H1 (cell line): Measurements from ENCODE around the gene CIBAR2. TPM values are rescaled to one million over a fixed set of nuclear protein-coding genes. Genes with fewer than 3 reads are reported as not detected.

ENCODE experiments used
- CHD7 ChIP-seq: fragments of 300-600 bp; sonication (generic); IDR thresholded peaks from 2 replicates; pipeline ENCODE4 v1.7.1; 2012; ENCODE audit warnings: low read length, moderate library complexity, mild to moderate bottlenecking, inconsistent platforms; ENCODE audit not compliant: insufficient replicate concordance
- RNF2 ChIP-seq: fragments of 200-900, 300-1000 bp; sonication (generic); IDR thresholded peaks from 2 replicates; pipeline ENCODE4 v1.7.1; 2016; ENCODE audit warnings: borderline replicate concordance, low read depth, mild to moderate bottlenecking, antibody characterized with exemption, low read length; ENCODE audit not compliant: poor library complexity, severe bottlenecking; ENCODE audit errors: missing control alignments
- polyA plus RNA-seq, 7 experiments: library from polyadenylated mRNA; depleted of rRNA in 3 of 7; stranded (reverse) in 5 of 7; unstranded in 2 of 7; fragments of >200 nt in 5 of 7; fragments of 200-250 nt in 2 of 7; gene quantifications; 1 replicate in 5 of 7; 2 replicates in 1 of 7; 4 replicates in 1 of 7; pipeline versions ENCODE4 v1.2.1 to v1.2.3, GENCODE V29; 2011 to 2013; ENCODE audit warnings: missing spikeins in 2 of 7, mixed read lengths in 2 of 7
- total RNA-seq: library from RNA; stranded (reverse); fragmentation: NEBNext Ultra II Directional; extraction: Animal tissue kit (Norgen Biotek cat#: 25700); gene quantifications from 2 replicates; pipeline ENCODE4 v1.2.1, GENCODE V29; 2021

The CIBAR2 gene
- total and polyA plus RNA-seq, 2 of the 8 experiments (the other 6 are each of a cell fraction or from before 2014, with no cell fraction given): 0.18 TPM; not detected in 1

- TF ChIP-seq CHD7 (no peak), RNF2 (no peak)
Observed at GRCh38 chr16:85064186-85064585, 48.1 kb downstream of the CIBAR2 start (continued).
